Stimulated activated CD4-positive, alpha-beta T cell treated with anti-CD3 and anti-CD28 coated beads, Interleukin-15, amount 100 ng/mL, for 24 hours (primary cell): Measurements from ENCODE around the gene CHMP1A.

Source experiments
- DNase-seq: peaks from one replicate; pipeline ENCODE4 v3.0.0-alpha.2; 2020

The CHMP1A gene

DNA sequence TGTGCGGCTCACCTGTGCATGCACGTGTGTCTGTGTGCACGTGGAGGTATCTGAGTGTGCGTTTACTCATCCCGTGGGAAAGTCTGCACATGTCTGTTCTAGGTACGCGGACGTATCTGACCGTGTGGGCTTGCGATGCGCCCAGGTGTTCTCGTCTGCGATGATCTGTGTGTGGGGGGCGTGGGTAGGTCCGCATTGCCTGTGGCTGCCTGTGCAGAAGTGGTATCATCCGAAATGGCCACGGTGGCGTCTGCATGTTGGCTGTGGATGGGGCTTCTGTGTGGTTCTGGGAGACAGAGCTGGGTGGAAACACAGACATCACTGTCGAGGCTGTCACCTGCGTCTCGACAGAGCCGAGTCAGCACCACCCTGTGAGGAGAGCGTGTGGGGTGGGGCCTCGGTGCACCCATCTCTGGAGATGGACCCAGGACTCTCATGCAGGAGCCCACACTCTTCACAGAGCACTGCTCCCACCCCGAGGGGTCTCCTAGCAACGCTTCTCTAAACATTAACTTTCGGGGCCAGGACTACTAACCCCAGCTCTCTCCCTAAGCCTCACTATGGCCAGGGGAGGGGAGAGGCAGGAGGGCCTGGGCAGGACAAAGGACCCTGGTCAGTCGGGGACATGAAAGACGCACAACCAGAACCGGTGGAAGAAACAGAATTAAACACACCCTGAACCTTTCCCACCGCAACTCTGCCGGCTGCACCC is 35.7 kb downstream of the CHMP1A start:
- no peak for DNase-seq

DNA sequence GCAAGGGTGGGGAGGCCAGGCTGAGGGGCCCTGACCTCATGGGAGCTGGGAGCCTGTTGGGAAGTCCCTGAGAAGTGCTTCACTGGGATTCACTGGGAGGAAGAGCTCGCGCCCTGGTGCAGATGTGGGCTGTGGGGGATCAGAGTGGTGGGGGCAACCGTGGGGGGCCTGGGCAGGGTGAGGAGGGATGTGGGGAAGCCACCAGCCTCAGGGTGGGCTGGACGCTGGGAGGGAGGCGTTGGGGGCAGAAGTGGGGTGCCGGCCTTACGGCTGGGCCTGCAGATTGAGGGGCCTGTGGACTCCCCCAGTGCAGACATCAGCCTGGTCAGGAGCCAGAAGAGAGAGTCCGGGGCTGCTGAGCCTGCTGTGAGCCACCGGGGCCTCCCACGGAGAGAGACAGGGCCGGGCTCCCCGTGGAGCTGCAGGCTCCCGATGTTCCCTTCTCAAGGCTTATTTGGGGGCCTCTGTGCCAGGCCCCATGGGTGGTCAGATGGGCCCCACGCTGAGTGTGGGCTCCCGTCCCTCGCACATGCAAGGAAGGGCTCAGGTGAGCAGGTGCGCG is 36.3 kb downstream of the CHMP1A start:
- DNase-seq: no peak

DNA sequence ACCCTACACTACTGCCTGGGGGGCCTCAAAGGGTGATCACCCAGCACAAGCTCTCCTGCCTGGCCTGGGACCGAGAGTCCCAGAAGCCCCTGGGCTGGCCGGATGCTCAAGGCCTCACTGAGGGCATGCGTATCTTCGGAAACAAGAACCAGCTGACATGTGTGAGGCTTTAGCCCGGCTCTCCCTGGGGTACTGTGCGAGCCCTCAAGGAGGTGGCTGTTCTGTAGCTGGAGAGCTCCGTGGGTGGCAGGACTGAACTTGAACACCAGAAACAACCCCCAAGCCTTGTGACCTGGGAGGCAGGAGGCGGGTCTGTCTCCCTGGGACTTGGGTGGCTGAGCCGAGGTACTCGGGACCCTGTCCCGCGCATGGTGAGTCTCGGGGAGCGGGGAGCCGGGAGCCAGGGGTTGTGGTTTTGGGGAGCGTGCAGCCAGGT is 37.1 kb downstream of the CHMP1A start:
- DNase-seq: no peak

DNA sequence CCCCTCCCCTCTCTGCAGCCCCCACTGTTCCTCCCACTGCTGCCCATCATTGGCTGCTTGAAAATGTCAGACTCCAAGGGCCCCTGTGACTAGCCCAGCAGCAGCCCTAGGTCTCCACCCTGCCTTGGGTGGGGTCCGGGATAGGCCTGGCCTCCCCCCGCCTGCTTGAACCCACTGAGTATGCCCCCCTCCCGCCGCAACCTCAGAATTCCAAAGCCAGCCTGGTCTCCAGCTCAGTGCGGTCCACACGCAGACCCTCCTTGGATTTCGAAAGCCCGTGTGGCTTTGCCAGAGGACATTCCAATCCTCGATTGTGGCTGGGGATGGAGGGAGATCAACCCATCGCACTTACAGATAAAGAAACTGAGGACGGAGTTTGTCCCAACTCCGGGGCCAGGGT is 37.7 kb downstream of the CHMP1A start:
- no peak for DNase-seq

DNA sequence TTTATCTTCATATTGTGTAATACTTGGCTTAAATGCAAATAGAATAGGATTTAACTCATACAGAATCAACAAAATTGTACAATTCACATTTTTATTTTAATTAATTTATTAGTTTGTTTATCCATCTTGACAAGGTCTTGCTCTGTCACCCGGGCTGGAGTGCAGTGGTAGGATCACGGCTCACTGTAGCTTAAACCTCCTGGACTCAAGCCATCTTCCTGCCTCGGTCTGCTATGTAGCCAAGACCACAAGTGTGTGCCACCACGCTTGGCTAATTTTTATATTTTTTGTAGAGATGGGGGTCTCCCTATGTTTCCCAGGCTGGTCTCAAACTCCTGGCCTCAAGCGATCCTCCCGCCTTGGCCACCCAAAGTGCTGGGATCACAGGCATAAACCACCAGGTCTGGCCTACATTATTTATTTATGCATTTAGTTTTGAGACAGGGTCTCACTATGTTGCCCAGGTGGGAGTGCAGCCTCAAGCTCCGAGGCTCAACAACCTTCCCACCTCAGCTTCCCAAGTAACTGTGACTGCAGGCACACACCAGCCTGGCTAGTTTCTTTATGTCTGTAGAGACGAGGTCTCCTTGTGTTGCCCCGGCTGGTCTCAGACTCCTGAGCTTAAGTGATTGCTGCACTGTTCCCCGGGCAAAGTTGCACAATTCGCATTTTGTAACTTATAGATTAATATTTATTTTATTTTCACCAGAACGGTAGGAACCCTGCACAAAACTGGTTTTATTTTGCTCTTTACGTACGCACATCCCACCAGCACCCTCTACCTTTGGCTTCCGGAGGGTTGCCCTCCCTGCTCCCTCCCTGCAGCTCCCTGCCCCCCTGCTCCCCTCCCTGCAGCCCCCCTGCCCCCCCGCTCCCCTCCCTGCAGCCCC is 39.2 kb downstream of the CHMP1A start:
- no peak for DNase-seq

DNA sequence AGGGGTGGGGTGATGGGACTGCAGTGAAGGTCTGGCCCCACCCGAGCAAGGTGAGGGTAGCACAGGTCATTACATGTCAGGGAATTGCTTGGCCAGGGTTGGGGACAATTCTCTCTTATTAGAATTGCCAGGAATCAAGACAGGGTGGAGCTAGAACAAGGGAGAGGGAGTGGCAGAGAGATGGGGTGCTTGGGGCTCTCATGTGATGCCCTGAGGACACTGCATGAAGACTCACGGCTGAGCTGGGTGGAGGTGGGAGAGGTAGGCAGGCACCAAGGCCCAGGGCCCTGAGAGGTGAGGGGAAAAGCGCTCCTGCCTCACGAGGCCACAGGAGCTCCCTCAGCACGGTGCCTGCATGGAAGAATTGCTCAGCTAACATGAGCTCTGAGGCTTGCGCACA is 40.5 kb downstream of the CHMP1A start:
- no peak for DNase-seq

DNA sequence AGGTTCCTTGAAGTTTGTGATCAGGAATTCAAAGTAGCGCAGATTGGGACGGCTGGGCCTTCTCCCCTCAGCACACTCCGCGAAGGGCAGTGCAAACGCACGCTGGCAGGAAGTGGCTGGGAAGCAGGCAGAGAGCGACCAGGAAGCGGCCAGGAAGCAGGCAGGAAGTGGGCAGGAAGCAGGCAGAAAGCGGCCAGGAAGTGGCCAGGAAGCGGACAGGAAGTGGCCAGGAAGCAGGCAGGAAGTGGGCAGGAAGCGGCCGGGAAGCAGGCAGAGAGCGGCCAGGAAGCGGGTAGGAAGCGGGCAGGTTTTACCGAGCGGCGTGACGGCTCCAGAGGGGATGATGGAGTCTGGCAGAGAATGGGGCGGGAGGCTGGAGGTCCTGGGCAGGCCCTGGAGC is 40.9 kb downstream of the CHMP1A start:
- no peak for DNase-seq

DNA sequence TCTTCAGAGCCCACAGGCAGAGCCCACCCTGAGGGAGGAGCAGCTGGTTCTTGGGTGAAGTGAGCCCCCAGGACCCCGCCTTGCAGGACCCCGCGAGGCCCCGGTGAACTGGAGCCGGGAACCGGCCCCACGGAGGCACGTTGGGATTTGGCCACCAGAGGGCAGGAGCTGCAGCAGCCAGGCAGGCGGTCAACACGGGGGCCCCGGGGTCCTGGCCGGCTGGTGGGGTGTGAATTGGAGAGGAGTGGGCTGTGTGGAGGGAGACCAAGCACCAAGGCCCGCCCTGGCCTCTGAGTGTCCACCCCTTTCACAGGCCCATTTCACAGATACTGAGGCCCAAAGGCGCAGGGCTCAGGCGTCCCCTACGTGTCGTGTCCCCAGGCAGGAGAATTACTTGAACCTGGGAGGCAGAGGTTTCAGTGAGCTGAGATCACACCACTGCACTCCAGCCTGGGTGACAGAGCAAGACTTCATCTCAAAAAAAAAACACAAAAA is 41.9 kb downstream of the CHMP1A start:
- peak; percentile 32 for DNase-seq

DNA sequence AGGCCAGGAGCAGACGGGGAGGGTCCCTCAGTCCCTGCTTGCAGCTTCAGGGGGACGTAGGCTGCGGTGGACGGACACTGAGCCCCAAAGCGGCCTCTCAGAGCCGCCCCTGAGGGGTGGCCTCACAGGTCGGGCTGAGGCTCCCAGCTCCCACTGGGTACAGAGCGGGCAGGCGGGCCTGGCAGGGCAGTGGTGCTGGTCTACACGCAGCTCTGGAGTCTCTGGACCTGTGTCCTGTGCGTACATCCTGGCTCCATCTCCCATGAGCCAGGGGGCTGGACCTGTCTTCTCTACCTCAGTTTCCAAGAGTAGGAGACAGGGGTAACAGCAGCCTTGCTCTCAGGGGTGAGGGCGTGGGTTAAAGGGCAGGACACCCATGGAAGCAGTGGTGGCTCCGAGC is 42.3 kb downstream of the CHMP1A start:
- DNase-seq: no peak

DNA sequence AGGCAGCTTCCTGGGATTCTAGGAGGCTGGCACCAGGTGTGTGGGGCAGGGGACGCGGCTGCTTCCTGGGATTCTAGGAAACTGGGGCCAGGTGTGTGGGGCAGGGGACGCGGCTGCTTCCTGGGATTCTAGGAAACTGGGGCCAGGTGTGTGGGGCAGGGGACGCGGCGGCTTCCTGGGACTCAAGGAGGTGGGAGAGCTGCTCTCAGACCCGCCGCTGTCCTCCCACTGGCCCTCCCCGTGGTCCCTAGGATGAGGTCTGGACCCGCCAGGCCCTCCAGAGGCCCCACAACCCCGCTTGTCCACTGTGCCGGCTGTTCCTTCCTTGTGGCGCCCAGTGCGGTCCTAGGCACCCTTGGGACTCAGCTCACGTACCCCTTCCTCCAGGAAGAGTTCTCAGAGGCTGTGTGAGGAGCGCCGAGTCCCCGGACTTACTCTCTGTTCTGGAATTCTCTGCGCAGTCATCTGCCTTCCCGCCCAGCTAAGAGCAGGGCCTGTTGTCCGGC is 43.5 kb downstream of the CHMP1A start:
- no peak for DNase-seq

DNA sequence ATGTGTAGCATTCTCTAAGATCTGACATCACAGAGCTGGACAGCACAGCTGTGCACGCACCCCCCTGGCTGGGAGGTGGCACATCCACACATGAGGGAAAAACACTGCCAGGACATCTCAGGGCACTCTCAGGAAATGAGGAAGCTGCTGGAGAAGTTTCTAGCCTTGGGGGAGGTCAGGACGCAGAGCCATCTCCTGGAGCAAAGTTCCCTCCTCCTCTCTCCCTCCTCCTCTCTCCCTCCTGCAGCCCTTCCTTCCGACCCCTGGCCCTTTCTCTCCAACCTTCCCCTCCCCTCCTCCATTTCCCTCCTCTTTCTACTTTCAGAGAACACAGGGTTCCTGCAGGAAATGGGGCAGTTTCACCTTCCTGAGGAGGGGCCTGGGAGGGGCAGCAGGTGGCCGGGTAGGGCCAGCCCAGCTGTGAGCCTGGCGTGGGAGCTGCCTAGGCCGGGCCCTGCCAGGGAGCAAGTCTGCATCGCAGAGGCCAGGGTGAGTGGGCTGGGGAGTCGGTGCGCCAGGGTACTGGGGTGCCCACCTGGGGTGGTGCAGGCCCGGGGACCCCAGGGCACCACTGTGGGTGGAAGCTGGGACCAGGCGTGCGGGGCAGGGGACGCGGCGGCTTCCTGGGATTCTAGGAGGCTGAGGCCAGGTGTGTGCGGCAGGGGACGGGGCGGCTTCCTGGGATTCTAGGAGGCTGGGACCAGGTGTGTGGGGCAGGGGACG is 44.1 kb downstream of the CHMP1A start, which contains the start of gene DPEP1:
DPEP1 (plus strand) TSS at position 412 of the 723 bp plus-strand sequence. CDS start 16,769 bp downstream, outside the sequence.
- no peak for DNase-seq

DNA sequence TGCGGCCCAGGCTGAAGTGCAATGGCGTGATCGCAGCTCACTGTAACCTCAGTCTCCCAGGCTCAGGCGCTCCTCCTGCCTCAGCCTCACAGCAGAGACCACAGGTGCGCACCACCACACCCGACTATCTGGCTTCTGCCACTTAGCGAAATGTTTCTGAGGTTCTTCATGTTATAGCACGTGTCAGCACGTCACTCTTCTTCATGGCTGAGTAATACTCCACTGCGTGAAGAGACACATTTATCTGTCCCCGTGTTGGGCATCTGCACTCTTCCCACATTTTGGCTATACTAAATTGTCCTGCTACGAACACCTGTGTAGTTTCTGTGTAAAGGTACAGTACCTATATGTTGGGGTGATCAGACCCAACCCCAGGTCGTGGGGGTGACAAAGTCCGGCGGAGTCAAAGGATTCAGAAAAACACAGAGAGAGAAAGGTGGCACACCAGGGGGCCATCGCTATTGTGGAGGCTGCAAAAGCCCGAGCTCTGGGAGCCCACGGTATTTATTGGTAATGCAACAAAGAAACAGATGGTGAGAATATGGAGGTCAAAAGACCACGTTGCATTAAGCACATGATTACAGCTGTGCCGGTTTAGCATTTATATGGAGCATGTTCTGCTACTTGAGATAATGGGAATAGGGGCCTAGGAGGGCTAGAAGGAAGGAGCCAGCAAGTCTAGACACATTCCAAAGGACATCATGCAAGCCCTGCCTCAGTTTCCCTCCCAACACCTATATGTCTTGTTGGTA is 44.9 kb downstream of the CHMP1A start:
- DNase-seq: no peak

DNA sequence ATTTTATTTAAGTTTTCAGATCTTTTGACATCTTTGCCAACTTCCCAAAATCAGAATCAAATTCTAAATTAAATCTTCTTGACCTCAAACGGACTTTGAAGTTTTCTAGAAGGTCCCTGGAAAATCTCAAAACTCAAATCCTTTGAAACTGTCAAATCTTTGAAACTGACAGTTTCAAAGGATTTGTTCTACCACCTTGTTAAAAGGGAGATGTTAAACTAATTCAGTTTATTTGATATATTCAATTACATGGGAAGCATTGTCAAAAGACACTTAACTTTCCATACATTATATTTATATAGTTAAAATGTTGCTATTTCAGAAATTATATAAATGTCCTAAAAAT is 47.4 kb downstream of the CHMP1A start:
- no peak for DNase-seq

DNA sequence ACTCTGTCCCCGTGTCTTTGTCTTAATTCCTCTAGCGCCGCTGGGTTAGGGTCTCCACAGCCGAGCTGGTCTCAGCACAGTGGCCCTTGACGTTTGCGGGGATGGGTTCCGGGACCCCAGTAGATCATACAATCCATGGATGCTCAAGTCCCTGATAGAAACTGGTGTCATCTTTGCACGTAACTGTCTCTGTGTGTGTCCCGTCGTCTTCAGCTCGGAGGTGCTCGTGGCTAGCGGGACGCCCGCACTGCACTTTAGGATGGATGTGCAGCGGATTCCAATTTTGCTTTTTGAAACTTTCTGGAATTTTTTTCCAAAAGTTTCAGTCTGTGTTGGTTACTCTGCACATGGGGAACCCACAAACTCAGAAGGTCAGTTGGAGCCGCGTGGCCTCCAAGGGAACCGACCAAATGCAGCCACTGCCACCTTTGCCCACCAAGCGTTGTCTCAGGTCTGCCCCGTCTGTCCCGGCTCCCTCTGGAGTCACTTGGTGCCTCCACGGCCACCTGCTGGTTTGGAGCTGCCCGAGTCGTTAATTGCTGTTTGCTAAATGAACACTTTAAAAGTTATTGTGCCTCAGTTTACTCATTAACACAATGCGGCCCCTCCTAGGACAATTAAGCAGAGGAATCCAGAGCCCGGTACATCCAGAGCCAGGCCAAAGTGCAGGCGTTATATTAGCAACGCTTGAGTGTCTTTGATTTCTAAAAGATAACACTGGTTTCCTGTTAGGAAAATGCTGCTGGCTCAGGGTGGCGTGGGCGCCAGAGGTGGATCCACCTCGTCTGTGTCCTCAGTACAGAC is 49.4 kb downstream of the CHMP1A start:
- no peak for DNase-seq

DNA sequence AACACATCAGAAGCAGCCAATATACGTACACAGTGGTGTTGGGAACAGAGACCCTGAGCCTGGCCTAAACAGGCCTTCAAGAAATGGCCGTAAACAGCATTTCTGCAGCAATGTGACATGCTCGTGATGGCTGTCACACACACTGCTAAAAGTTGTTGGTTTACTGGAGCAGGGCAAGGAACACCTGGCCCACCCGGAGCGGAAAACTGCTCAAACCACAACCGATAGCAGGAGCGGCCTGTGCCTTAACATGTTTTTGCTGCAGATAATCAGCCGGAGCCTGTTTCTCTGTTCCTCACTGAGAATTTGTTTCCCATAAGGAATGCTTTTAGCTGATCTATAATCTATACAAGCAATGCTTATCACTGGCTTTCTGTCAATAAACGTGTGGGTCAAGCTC is 50.1 kb downstream of the CHMP1A start:
- no peak for DNase-seq

DNA sequence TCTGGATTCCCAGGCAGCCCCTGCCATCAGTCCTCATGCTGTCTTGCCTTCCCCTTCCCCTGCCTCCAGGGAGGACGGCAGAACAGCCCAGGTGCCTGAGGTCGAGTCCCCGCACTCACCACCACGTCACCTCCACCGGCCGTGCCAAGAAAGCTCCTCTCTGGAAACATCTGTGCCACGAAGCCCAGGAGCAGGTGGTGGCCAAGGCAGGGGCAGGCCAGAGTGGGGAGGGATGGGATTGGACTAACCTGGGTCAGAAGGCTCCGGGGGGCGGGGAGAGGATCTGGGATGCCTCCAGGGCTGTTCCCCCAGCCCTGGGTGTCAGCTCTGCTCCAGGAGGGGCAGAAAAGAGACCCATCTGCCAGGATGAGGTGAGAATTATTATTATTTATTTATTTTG is 51.5 kb downstream of the CHMP1A start:
- DNase-seq: no peak

DNA sequence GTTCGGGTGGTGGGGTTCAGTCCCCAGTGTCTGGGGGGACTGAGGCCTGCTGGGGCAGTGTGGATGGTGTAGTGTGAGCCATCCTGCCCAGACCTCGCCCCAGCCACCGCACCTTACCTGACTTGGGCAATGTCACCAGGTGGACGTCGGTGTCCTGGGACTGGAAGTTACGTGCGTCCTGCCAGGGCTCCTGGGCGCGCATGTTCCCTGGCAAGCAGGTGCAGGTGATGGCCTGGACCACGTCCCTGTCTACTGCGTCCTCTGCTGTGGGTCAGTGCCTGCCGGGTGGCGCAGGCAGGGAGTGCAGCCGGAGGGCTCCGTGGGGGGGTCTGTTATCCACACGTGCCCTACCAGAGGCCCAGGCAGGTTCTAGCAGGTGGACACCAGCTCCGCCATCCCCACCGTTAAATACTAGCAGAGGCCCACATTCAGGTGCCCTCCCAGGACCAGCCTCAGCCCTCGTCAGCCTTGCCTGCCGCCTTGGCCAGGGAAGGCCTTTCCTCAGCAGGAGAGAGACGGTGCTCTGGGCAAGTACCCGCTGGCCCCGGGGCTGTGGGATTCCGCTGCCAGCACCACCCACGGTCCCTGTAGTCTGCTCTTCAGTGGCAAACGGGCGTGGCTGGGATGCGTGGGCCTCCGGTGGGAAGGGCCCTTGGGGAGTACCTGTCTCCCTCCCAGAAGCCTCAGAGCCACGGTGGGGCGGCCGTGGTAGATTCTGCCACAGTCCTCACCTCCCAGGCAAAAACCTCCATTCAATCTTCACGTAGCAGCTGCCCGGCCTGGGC is 52.1 kb downstream of the CHMP1A start:
- DNase-seq: no peak

DNA sequence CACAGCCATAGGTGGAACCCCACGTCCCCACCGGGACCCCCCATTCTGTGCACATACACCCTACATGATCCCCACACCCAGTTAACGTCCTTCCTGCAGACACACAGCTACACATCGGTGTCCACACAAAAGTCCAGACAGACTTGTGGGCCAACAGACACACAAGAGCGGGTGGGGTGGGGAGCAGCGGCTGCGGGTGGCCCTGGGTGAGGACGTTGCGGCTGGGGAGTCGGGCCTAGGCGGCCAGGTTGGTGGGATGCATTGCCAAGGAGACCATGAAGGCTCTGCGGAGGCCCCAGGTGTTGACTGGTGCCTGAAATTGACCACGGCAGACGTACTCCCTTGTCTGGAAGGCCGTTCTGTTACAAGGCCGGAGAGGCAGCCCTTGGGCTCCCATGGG is 52.7 kb downstream of the CHMP1A start:
- DNase-seq: no peak

DNA sequence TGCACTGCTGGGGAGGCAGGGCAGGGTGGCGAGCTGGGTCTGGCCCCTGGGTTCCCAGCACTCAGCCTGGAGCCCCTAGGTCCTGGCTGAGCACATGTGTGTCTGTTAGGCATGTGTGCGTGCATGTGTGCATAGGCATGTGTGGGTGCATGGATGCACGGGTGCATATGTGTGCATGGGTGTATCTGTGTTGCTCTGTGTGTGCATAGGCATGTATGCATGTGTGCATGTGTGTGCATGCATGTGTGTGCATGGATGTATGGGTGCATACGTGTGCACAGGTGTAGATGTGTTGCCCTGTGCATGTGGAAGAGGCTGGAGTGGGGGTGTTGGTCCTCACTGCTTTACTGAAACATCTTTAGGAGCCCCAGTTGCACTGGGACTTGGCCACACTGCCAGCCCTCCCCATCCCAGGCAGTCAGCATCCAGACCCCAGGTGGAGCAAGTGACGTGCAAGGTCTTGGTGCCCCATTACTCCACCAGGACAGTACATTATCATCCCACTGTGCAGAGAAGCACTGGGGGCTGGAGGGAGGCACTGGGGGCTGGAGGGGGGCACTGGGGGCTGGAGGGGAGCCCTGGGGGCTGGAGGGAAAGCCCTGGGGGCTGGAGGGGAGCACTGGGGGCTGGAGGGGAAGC is 54.4 kb downstream of the CHMP1A start:
- no peak for DNase-seq
